ENCODE results near the gene FFAR1.

The FFAR1 gene, protein sequence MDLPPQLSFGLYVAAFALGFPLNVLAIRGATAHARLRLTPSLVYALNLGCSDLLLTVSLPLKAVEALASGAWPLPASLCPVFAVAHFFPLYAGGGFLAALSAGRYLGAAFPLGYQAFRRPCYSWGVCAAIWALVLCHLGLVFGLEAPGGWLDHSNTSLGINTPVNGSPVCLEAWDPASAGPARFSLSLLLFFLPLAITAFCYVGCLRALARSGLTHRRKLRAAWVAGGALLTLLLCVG (N-terminal part only)

DNA sequence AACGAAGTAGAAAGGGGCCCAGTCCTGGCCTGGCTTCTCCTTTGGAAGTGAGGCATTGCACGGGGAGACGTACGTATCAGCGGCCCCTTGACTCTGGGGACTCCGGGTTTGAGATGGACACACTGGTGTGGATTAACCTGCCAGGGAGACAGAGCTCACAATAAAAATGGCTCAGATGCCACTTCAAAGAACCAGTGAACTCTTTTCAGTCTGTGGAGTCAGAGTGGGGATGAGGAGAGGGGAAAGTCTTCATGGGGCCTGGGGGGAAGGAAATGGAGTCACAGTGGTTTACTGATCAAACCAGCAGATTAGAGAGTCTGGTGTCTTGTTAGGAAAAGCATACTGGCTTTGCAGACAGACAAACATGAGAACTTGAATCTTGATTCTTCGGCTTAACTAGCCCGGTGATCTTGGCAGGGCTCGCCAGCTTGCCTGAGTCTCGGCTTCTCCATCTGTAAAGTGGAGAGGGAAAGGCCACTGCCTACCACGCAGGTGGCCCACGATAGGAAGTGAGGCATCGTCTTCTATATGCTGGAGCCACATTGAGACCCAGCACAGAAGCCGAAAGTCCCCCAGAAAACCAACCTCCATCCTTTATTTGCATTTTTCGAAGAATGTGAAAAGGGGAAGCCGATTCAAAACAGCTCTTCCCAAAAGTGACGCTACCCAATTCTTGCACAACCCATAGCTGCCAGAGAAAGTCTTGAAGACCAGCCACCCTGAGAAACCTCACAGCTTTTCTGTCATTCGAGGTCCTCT, at the start of gene FFAR1:
Gene FFAR1, plus strand, starts transcription at position 732 of the 759 bp plus-strand sequence. CDS start 3,650 bp downstream, outside the sequence.
- no peak for DNase-seq

DNA sequence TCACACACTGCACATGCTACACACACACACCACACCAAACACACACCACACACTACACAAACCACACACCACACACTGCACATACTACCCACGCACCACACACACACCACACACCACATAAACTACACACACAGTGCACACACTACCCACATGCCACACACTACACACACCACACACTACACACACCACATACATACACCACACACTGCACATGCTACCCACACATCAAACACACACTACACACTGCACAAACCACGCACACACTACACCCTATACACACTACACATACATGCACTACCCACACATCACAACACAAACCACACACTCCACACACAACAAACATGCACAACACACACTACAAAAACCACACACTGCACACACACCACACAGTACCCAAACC, 49.8 kb upstream of the FFAR1 start:
- DNase-seq, result no peak

- DNase-seq, result no peak
Measured at GRCh38 chr19:35298561-35298972, 49.1 kb upstream of the FFAR1 start.

DNA sequence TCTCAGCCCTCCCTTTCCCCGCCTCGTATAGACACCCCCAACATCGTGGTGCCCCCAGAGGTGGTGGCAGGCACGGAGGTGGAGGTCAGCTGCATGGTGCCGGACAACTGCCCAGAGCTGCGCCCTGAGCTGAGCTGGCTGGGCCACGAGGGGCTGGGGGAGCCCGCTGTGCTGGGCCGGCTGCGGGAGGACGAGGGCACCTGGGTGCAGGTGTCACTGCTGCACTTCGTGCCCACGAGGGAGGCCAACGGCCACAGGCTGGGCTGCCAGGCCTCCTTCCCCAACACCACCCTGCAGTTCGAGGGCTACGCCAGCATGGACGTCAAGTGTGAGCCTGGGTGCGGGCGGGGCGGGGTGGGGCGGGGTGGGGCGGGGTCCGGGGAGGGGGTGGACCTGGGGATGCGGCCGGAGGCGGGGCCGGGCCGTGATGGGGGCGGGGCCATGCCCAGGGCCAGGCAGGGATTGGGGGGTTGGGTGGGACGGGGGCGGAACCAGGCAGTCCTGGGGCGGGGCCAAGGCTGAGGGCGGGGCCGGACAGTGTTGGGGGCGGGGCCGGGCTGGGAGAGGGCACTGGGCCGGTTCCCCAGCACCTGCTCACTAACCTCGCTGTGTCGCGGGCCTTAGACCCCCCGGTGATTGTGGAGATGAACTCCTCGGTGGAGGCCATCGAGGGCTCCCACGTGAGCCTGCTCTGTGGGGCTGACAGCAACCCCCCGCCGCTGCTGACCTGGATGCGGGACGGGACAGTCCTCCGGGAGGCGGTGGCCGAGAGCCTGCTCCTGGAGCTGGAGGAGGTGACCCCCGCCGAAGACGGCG, 48.0 kb upstream of the FFAR1 start:
- no peak for DNase-seq

GRCh38 chr19:35300339-35300649, 47.4 kb upstream of the FFAR1 start:
- DNase-seq, result no peak

GRCh38 chr19:35301961-35302360, 45.7 kb upstream of the FFAR1 start:
- no peak for DNase-seq

GRCh38 chr19:35302446-35302845, 45.3 kb upstream of the FFAR1 start:
- no peak for DNase-seq

GRCh38 chr19:35303357-35303915, 44.3 kb upstream of the FFAR1 start:
- DNase-seq, result no peak

- DNase-seq, result no peak
Measured at GRCh38 chr19:35304036-35304435, 43.7 kb upstream of the FFAR1 start.

- no peak for DNase-seq
Measured at GRCh38 chr19:35305181-35305580, 42.5 kb upstream of the FFAR1 start.

DNA sequence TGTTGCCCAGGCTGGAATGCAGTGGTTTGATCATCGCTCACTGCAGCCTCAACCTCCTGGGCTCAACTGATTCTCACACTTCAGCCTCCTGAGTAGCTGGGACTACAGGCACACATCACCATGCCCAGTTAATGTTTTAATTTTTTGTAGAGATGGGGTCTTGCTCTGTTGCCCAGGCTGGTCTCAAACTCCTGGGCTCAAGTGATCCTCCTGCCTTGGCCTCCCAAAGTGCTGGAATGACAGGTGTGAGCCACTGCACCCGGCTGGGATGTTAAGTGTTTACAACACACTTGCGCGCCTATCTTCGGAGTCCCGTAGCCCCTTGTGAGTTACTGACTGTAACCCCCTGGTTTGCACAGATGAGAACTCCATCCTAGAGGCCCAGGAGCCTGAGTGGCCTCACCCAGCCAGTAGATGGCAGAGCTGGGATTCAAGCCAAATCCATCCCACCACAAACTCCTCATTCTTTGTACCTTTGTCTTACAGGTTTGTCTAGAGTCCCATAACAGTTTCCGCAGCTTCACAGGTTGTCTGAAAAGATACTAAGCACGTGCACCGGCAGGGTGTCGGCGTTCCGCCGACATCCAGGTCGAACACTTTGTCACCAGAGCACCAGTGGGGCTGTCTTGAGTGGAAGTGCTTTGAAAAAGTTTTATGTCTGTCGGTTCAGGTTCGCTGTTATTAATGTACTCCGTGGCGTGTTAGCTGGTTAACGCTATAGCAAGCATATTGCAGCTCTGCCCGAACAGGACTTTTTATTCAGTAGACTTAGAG, 41.0 kb upstream of the FFAR1 start:
- no peak for DNase-seq

GRCh38 chr19:35307931-35308330, 39.8 kb upstream of the FFAR1 start:
- DNase-seq, result no peak

DNA sequence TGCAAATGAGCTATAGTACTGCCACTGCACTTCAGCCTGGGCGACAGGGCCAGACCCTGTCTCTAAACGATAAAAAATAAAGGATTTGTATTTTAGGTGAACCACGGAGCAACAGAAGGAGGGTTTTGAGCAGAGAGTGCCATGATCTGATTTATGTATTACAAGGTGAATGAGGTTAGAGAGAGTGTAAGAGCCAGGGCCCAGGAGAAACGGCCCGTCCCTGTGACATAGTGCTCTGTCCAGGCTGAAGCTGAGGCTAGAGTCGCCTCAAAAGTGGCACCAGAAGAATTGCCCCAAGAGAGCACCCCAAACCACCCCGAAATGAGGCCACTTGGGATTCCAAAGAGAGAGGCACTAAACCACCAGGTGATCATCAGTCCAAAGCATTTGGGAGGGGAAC, 38.8 kb upstream of the FFAR1 start:
- DNase-seq, result no peak

DNA sequence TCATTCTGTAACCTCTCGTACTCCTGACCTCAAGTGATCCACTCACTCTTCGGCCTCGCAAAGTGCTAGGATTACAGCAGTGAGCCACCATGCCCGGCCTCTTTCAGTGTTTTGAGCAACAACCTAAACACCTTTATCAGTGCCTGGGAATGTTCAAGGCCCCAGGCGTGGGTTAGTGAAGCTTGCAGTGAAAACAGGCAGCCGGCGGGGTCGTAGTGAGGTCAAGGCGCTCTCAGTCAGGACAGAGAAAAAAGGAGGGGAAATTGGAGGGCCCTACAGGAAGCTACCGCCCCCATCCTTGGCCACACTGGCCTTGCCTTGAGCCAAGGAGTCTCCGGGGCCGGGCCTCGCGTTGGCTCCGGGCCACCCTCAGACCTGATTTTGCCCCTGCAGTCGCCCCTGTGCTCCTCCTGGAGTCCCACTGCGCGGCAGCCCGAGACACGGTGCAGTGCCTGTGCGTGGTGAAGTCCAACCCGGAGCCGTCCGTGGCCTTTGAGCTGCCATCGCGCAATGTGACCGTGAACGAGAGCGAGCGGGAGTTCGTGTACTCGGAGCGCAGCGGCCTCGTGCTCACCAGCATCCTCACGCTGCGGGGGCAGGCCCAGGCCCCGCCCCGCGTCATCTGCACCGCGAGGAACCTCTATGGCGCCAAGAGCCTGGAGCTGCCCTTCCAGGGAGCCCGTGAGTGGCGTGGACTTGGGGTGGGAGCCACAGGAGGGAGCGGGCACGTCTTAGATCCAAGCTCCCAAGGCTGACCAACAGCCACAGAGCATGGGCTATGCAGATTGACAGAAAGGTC, 38.0 kb upstream of the FFAR1 start:
- no peak for DNase-seq

DNA sequence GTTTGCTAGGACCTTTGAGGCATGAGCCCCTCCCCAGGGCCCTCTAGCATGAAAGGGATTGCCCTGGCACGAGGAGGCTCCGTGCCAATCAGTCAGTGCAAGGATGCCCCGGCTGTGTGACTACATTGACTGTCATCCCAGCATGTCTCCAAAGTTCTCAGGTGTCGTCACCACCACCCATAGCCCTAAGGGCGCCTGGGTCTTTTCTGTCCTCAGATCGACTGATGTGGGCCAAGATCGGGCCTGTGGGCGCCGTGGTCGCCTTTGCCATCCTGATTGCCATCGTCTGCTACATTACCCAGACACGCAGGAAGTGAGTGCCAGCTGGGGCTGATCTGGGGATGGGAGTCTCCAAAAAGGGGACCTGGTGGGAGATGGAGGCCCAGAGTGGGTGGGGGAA, 37.4 kb upstream of the FFAR1 start:
- DNase-seq, result no peak

- DNase-seq, result no peak
Measured at GRCh38 chr19:35310811-35311465, 36.8 kb upstream of the FFAR1 start.

DNA sequence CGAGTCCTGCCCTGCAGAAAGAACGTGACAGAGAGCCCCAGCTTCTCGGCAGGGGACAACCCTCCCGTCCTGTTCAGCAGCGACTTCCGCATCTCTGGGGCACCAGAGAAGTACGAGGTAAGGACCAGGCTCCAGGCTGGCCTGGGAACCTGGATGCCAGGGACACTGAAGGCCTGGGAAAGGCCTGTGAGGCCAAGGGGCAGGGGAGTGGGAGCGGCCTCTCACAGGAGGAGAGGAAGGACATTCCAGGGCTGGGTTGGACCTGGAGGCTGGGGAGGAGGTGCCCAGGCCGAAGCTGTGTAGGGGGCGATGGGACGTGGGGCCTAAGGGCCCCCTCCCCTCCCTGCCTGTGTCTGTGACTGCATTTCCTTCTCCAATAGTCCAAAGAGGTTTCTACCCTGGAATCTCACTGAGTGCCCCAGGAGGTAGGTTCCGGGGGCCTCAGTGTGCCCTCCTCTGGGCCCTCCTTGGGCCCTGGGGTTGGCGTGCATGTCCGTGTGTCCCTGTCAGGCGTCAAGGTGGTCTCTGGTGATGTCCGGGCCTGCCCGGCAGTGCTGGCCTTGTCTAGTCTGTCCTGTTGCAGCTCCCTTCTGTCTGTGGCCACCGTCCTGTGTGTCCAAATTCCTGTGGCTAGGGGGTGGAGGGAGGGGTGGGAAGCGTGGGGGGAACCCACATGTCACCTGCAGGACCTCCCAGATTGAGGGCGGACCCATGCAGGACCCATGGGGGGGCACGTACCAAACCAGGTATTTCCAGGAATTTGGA, 35.6 kb upstream of the FFAR1 start:
- no peak for DNase-seq

GRCh38 chr19:35313587-35313986, 34.1 kb upstream of the FFAR1 start:
- no peak for DNase-seq

DNA sequence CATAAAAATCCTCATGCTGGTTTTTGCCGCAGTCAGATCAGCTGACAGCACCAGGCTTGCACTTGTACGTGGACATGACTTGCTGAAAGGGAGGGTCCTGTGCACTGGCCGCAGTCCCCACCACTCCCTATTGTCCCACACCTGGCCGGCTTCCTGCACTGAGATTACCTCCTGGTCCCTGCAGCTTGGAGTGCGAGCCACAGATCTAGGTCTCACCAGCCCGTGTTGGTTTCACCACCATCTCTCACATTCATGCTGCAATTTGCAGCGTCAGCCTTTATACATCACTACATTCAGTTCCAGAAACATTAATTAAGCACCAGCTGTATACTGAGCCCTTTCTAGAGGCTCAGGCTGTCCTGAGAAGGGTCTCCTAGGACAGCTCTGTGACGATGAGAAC, 33.7 kb upstream of the FFAR1 start:
- DNase-seq, result no peak

DNA sequence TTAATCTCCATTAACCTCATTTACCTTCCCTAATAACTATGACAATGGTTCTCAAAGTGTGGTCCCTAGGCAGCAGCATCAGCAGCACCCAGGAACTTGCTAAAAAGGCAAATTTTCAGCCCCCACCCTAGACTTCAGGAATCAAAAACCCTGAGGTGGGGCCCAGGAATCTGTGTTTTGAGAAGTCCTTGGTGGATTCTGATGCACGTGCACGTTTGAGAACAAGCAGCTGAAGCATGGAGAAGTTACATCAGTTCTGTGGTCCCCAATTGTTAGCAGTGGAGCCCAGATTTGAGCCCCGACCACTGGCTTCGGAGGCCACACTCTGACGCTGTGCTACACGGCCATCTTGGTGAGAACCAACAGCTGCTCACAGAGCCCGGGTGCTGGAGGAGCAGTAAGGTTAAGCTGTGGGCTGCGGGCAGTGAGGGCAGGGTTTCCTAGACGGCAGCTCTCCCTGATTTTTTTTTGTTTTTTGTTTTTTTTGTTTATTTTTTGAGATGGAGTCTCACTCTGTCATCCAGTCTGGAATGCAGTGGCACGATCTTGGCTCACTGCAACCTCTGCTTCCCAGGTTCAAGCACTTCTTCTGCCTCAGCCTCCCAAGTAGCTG, 32.7 kb upstream of the FFAR1 start:
- DNase-seq, result no peak
